A549 (cell line): ENCODE data around the gene RASSF4. TPM values are rescaled to one million over a fixed set of nuclear protein-coding genes. Genes with fewer than 3 reads are reported as not detected.

Experiments
- ATAC-seq, 2 experiments: fragments of 200-7000 bp in 1 of 2; fragments of >200 bp in 1 of 2; cut with Nextera tagmentation in 1 of 2; cut with Tn5 transposase in 1 of 2; 3 replicates each; pipeline versions ENCODE4 v1.8.0 to v1.9.1; 2018 to 2020; ENCODE audit warnings: mild to moderate bottlenecking in 1 of 2, moderate library complexity in 1 of 2
- CTCF ChIA-PET: fragments of 300-600 bp; sonication (Branson Sonifier 250); formaldehyde crosslinking; extraction: SDS; loops from one replicate; lab custom pipeline; 2021; ENCODE audit warnings: antibody characterized with exemption, inconsistent platforms; lab: Yijun Ruan, JAX
- POLR2A ChIA-PET: fragments of 350-600 bp; formaldehyde crosslinking; extraction: SDS; loops from one replicate; lab custom pipeline; 2021; ENCODE audit warnings: antibody characterized with exemption, inconsistent platforms; lab: Yijun Ruan, JAX
- DNase-seq, 2 experiments: peaks; one replicate each; pipeline versions ENCODE4 v3.0.0 to v3.0.0-alpha.2; 2011 to 2016; ENCODE audit warnings: low read depth in 1 of 2, low spot score in 1 of 2
- FAIRE-seq: peaks from 2 replicates; lab custom pipeline; 2011; peaks lifted over from hg19 to GRCh38; lab: Jason Lieb, UNC
- H3K27ac ChIP-seq, 2 experiments: fragments of >200 bp; sonication (Bioruptor Twin); formaldehyde crosslinking; 3 replicates each; pipeline ENCODE4 v1.5.1; 2016 to 2017
- H3K4me1 ChIP-seq: fragments of >200 bp; sonication (Bioruptor Twin); formaldehyde crosslinking; 3 replicates; pipeline ENCODE4 v1.6.1; 2016
- H3K4me2 ChIP-seq: fragments of >200 bp; sonication (Bioruptor Twin); formaldehyde crosslinking; 3 replicates; pipeline ENCODE4 v1.6.1; 2016
- H3K4me3 ChIP-seq: fragments of >200 bp; sonication (Bioruptor Twin); formaldehyde crosslinking; 3 replicates; pipeline ENCODE4 v1.5.1; 2016
- H3K9me3 ChIP-seq: fragments of >200 bp; sonication (Bioruptor Twin); formaldehyde crosslinking; 3 replicates; pipeline ENCODE4 v1.6.1; 2016
- CEBPB ChIP-seq, 2 experiments: fragments of >200 bp in 1 of 2; sonication (Bioruptor Twin) in 1 of 2; formaldehyde crosslinking in 1 of 2; IDR thresholded peaks; 2 replicates each; pipeline ENCODE4 v1.6.1; 2012 to 2016
- EHMT2 ChIP-seq: fragments of 200-600 bp; sonication (generic); IDR thresholded peaks from 2 replicates; pipeline ENCODE4 v1.6.1; 2016; ENCODE audit warnings: antibody characterized with exemption, low read depth, mild to moderate bottlenecking, moderate library complexity
- FOSB ChIP-seq: fragments of 250-450 bp; sonication (Bioruptor Pico); IDR thresholded peaks from 2 replicates; pipeline ENCODE4 v1.5.0; 2020; ENCODE audit warnings: mild to moderate bottlenecking, moderate library complexity
- MYC ChIP-seq: IDR thresholded peaks from 2 replicates; pipeline ENCODE4 v1.6.1; 2012; ENCODE audit warnings: mild to moderate bottlenecking, inconsistent platforms, low read length, improper control_type of control experiment, borderline replicate concordance
- RARB ChIP-seq: fragments of 250-450 bp; sonication (Bioruptor Pico); IDR thresholded peaks from 2 replicates; pipeline ENCODE4 v1.8.0; 2021; ENCODE audit warnings: mild to moderate bottlenecking, moderate library complexity
- TP53 ChIP-seq: fragments of 250-450 bp; sonication (Bioruptor Pico); IDR thresholded peaks from 2 replicates; pipeline ENCODE4 v1.5.0; 2021; ENCODE audit warnings: mild to moderate bottlenecking, moderate library complexity
- WGBS: methylation state at CpG from one replicate; pipeline ENCODE4 v1.1.6; 2017; ENCODE audit errors: missing lambda C conversion rate; 5-methylcytosine and 5-hydroxymethylcytosine counted together
- polyA plus RNA-seq, 4 experiments: library from polyadenylated mRNA; depleted of rRNA in 3 of 4; stranded (reverse); fragments of >200 nt; fragmentation: RNase III in 1 of 4; extraction: RNeasy Plus Mini Kit Qiagen cat#74134 plus additional on column Dnase treatment in 1 of 4; gene quantifications; 2 replicates in 3 of 4; 3 replicates in 1 of 4; pipeline ENCODE4 v1.2.3, GENCODE V29; 2011 to 2017
- TF ChIP-seq, protein P1 (sequence below): fragments of >200 bp; sonication (Bioruptor Twin); formaldehyde crosslinking; IDR thresholded peaks from 2 replicates; pipeline ENCODE4 v1.6.1; 2016
- TF ChIP-seq, protein P2 (sequence below): fragments of 250-450 bp; sonication (Bioruptor Pico); IDR thresholded peaks from 2 replicates; pipeline ENCODE4 v1.5.0; 2021; ENCODE audit warnings: mild to moderate bottlenecking, moderate library complexity, borderline replicate concordance

The RASSF4 gene
- polyA plus RNA-seq, 2 of the 4 experiments (the other 2 are of a cell fraction) = 1.9 to 2.2 TPM

DNA sequence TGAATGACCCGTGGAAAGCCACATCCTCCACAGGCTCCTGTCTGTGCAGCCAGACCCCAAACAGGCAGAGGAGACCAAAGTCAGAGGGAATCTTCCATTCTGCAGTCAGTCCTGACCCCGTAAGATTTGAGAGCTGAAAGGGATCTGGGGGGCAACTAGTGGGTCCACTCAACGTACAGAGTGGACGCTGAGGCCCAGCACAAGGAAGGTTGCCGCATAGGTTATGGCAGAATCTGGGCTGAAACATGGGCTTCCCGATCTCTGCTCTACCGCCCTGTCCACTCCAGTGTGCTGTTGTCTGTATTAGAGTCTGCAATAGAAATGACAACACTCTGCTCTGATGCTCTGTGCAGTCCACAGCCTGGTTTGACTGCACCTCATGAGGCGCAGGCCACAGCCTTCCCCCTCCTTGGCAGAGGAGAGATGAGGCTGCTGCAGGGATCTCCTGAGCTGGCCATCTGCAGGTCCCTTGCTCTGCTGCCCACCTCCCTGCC, 33.2 kb downstream of the RASSF4 start (continued):
- TF ChIP-seq, protein P1, sequence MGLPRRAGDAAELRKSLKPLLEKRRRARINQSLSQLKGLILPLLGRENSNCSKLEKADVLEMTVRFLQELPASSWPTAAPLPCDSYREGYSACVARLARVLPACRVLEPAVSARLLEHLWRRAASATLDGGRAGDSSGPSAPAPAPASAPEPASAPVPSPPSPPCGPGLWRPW = no peak
- TF ChIP-seq TP53 = no peak

DNA sequence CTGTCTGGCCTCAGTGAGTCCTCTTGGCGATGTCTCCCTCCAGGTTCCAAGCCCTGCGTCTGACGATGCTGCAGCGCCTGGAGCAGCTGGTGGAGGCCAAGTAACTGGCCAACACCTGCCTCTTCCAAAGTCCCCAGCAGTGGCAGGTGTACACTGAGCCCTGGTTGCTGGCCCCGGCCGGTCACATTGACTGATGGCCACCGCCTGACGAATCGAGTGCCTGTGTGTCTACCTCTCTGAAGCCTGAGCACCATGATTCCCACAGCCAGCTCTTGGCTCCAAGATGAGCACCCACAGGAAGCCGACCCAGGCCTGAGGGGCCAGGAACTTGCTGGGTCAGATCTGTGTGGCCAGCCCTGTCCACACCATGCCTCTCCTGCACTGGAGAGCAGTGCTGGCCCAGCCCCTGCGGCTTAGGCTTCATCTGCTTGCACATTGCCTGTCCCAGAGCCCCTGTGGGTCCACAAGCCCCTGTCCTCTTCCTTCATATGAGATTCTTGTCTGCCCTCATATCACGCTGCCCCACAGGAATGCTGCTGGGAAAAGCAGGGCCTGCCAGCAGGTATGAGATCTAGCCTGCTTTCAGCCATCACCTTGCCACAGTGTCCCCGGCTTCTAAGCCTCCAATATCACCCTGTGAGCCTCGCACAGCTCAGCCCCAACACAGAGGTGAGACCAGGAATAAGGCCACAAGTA, 33.8 kb downstream of the RASSF4 start:
- no peak overlapping the region for H3K4me3 ChIP-seq
- 78% methylated on average over 11 of the region's 14 CpGs for WGBS
- ATAC-seq (no peak), FAIRE-seq (no peak), DNase-seq (no peak)
- CTCF ChIA-PET = interaction anchor here (1.2 to 2.6 kb wide), 4 partner anchors 8 to 61 kb away, joined by 3 to 13 read pairs (median 4); no protein-coding TSS in a partner anchor
- no peak overlapping the region for H3K27ac ChIP-seq
- no peaks in the 10 kb centered on the region for H3K4me1 ChIP-seq
- no peak for TF ChIP-seq RARB
- no peak for TF ChIP-seq EHMT2
- H3K9me3 ChIP-seq = no peaks in the 10 kb centered on the region
- POLR2A ChIA-PET = no interaction called here
- no peak overlapping the region for H3K4me2 ChIP-seq

DNA sequence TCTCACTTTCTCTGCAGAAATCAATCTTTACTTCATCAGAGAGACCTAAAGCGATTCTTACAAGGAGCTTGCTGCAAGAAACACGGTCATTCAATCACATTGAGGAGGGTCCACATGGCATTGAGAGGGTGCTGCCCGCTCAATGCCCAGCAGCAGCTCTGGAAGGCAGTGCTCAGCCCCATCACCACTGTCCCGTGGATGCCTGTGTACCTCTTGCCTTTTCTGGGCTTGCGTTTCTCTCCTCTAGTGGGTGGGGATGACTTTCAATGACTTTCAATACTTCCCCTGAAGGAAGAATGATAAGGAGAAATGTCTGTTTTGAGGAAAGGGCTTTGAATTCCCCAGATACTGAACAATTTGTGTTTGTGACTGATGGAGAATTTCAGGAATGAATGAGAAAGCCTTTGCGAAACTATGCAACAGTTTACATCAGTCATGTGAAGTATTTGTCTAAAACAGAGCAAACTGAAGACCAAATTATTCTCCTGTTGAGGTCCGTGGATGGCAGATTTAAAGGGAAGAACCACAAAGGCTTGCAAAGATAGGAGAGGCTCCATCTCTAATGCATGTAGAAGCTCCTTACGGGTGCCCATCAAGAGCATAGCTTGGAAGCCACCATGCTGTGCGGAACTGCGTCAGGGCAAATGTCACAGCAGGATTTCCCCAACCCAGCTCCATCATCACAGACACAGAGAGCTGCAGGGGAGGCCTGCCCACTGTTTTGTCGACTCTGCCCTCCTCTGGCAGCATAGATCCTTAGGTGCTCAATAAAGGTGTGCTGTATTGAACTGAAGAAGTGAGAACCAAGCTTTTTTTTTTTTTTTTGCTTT, 34.5 kb downstream of the RASSF4 start:
- Histone ChIP-seq H3K4me3 (no peak overlapping the region), H3K4me1 (no peaks in the 10 kb centered on the region), H3K27ac (no peak overlapping the region), H3K9me3 (no peaks in the 10 kb centered on the region)
- CTCF ChIA-PET = interaction anchor here (0.6 to 2.6 kb wide), 6 partner anchors 9 to 130 kb away, joined by 3 to 13 read pairs (median 3); no protein-coding TSS in a partner anchor
- FAIRE-seq = no peak
- no peak for TF ChIP-seq CEBPB (IDR thresholded peaks at IDR 0.05)
- TF ChIP-seq, all 56 proteins: peak for 0
- DNase-seq (no peak), ATAC-seq (no peak; a peak in 1 of 6 replicates)
- POLR2A ChIA-PET = interaction anchor here (0.6 kb wide), 1 partner anchor 15 kb away, joined by 3 read pairs; the partner anchor contains the start of gene DEPP1
- 67% methylated on average over 11 of the region's 11 CpGs for WGBS
- no peak overlapping the region for H3K4me2 ChIP-seq

DNA sequence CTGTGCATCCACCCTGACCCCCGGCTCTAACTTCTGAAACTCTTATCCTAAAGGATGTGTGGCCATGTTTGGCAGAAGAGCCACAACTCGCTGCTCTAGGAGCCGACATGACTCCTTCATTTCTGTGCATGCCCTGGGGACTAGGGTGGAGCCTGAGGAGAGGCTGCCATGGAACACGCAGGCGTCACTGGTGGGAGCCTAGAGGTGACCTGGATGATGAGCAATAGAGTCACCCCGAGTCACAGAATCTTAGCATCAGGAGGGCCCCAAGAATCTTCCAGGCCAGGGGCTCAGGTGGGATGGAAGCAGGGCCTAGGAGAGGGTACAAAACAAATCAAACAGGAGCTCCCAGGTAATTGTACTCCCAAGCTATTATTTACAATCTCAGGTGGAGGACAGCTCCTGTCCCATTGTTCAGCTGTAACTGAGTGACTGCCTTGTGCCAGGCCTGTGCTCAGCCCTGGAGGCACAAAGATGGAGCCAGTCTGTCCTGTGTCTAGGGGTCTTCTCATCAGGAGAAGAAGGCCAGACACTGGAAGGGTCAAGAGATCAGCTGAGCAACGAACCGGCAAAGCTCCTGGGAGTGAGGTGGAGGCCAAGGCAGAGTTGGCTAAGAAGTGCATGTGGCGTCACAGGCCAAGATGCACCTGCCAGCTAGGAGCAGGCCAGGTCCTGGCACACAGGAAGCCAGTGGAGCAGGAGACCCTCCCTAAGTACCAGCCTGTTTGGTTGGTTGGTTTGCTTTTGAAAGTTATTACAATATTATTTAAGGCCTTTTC, 35.3 kb downstream of the RASSF4 start:
- ATAC-seq = no peak
- 71% methylated on average over 9 of the region's 9 CpGs for WGBS
- Histone ChIP-seq H3K4me1 (no peaks in the 10 kb centered on the region), H3K27ac (no peak overlapping the region)
- TF ChIP-seq, protein P2, sequence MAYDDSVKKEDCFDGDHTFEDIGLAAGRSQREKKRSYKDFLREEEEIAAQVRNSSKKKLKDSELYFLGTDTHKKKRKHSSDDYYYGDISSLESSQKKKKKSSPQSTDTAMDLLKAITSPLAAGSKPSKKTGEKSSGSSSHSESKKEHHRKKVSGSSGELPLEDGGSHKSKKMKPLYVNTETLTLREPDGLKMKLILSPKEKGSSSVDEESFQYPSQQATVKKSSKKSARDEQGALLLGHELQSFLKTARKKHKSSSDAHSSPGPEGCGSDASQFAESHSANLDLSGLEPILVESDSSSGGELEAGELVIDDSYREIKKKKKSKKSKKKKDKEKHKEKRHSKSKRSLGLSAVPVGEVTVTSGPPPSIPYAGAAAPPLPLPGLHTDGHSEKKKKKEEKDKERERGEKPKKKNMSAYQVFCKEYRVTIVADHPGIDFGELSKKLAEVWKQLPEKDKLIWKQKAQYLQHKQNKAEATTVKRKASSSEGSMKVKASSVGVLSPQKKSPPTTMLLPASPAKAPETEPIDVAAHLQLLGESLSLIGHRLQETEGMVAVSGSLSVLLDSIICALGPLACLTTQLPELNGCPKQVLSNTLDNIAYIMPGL (CRISPR knock-in tag) = no peak
- TF ChIP-seq, all 56 proteins: peak for 0
- no peak for DNase-seq
- ChIA-PET CTCF (interaction anchor here (0.6 to 2.6 kb wide), 11 partner anchors 9 to 240 kb away, joined by 3 to 13 read pairs (median 3); partner anchors contain the start of gene DEPP1), POLR2A (no interaction called here)
- Histone ChIP-seq H3K4me3 (no peak overlapping the region), H3K9me3 (peaks cover 1% of the 10 kb centered on the region), H3K4me2 (no peak overlapping the region)
- FAIRE-seq = no peak

DNA sequence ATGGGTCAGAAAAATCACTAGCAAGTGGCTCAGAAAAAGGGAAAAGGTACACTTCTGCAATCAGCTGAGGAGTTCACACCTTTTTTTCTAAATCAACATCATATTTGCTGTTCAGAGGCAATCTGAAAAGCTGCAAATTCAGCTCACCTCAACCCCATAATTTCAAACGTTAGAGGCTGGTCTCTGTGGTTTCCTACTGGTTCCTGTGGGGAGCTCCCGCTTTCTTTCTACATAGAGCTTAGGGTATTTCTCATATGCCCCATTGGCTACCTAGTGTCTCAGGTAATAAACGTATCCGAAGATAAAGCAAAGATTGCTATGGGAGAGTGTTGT, 35.9 kb downstream of the RASSF4 start:
- DNase-seq = no peak
- WGBS = 71% methylated on average over 4 of the region's 4 CpGs
- Histone ChIP-seq H3K4me1 (no peaks in the 10 kb centered on the region), H3K9me3 (peaks cover 8% of the 10 kb centered on the region), H3K4me2 (no peak overlapping the region)
- no peak for FAIRE-seq
- CTCF ChIA-PET = interaction anchor here (1.1 to 2.6 kb wide), 6 partner anchors 9 to 239 kb away, joined by 3 to 13 read pairs (median 4); partner anchors contain the start of gene DEPP1
- POLR2A ChIA-PET = no interaction called here
- no peak for ATAC-seq
- TF ChIP-seq FOSB (CRISPR knock-in tag) (no peak), MYC (no peak)
- TF ChIP-seq, all 56 proteins: peak for 0
- Histone ChIP-seq H3K4me3 (no peak overlapping the region), H3K27ac (no peak overlapping the region)
